ENCODE results near the gene CIPC. TPM values are rescaled to one million over a fixed set of nuclear protein-coding genes. Genes with fewer than 3 reads are reported as not detected.

The CIPC gene
- polyA plus RNA-seq, 1 experiment = 9.9 TPM

GRCh38 chr14:77145975-77146740, 48.1 kb downstream of the CIPC start:
- CTCF ChIA-PET = no interaction called here
- Histone ChIP-seq H3K9me3 (ENCODE audit: control insufficient read depth, insufficient read depth, low read length) (no peaks in the 10 kb centered on the region; the same call in 1 of the 2 replicates), H3K27ac (ENCODE audit: low read depth, low read length) (no peak overlapping the region), H3K27me3 (ENCODE audit: control insufficient read depth, insufficient read depth, low read length) (peaks cover 57% of the 10 kb centered on the region), H3K4me3 (ENCODE audit: low read depth, low read length) (no peak overlapping the region)
- TF ChIP-seq, protein P1, sequence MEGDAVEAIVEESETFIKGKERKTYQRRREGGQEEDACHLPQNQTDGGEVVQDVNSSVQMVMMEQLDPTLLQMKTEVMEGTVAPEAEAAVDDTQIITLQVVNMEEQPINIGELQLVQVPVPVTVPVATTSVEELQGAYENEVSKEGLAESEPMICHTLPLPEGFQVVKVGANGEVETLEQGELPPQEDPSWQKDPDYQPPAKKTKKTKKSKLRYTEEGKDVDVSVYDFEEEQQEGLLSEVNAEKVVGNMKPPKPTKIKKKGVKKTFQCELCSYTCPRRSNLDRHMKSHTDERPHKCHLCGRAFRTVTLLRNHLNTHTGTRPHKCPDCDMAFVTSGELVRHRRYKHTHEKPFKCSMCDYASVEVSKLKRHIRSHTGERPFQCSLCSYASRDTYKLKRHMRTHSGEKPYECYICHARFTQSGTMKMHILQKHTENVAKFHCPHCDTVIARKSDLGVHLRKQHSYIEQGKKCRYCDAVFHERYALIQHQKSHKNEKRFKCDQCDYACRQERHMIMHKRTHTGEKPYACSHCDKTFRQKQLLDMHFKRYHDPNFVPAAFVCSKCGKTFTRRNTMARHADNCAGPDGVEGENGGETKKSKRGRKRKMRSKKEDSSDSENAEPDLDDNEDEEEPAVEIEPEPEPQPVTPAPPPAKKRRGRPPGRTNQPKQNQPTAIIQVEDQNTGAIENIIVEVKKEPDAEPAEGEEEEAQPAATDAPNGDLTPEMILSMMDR (IDR thresholded peaks at IDR 0.05; ENCODE audit: low read depth, low read length) = no peak
- POLR2A ChIA-PET = no interaction called here
- no peak for DNase-seq (ENCODE audit: low read depth, low spot score)

DNA sequence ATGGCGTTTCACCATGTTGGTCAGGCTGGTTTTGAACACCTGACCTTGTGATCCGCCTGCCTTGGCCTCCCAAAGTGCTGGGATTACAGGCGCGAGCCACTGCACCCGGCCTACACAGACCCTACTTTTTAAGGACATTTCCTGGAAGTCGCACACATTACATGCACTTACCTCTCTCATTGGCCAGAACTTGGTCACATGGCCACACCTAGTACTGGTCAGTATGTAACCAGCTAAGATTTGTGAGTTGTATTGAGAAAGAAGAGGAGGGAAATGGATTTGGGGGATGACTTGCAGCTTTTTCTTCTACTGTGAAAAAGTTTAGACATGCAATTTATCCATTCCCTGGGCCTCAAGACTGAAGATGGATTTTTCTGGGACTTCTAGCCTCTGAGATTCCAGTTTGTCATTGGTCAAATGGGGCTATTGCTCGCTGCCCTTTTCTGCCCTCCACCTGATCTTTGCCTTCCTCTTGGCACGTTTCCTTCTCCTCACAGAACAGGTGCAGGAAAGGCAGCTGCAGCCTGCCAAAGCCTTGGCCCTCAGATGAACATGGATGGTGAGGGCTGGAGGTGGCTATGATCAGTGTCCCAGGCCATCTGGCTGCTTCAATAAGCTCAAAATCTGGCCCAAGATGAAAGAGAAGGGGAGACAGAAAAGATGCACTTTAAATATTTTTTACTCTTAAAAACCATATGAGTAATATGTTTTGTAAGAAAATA, 50.6 kb downstream of the CIPC start:
- TF ChIP-seq, protein P1 (IDR thresholded peaks at IDR 0.05; ENCODE audit: low read depth, low read length) = no peak
- POLR2A ChIA-PET = no interaction called here
- CTCF ChIA-PET = interaction anchor here (0.5 to 6.0 kb wide), 5 partner anchors 166 to 343 kb away, joined by 3 to 73 read pairs (median 5); no protein-coding TSS in a partner anchor

GRCh38 chr14:77151245-77151644, 53.2 kb downstream of the CIPC start:
- ChIA-PET POLR2A (interaction anchor here (0.6 kb wide), 1 partner anchor 430 kb away, joined by 3 read pairs; no protein-coding TSS in a partner anchor), CTCF (interaction anchor here (0.6 to 6.0 kb wide), 15 partner anchors 7 to 447 kb away, joined by 3 to 73 read pairs (median 3); partner anchors contain the start of genes GSTZ1 and POMT2)
- no peak overlapping the region for H3K4me3 ChIP-seq (ENCODE audit: low read depth, low read length)
- TF ChIP-seq, protein P1 (IDR thresholded peaks at IDR 0.05; ENCODE audit: low read depth, low read length) = peak; percentile 63
- H3K27ac ChIP-seq (ENCODE audit: low read depth, low read length) = no peak overlapping the region
- no peak for DNase-seq (ENCODE audit: low read depth, low spot score)
- peaks cover 2% of the 10 kb centered on the region; the same call in 1 of the 2 replicates for H3K9me3 ChIP-seq (ENCODE audit: control insufficient read depth, insufficient read depth, low read length)
- peaks cover 27% of the 10 kb centered on the region for H3K27me3 ChIP-seq (ENCODE audit: control insufficient read depth, insufficient read depth, low read length)

More for the DNA sequence above, 50.6 kb downstream of the CIPC start:
- no peak overlapping the region for H3K4me3 ChIP-seq (ENCODE audit: low read depth, low read length)
- peaks cover 1% of the 10 kb centered on the region; the same call in 1 of the 2 replicates for H3K9me3 ChIP-seq (ENCODE audit: control insufficient read depth, insufficient read depth, low read length)
- H3K27ac ChIP-seq (ENCODE audit: low read depth, low read length) = no peak overlapping the region
- no peak for DNase-seq (ENCODE audit: low read depth, low spot score)
- H3K27me3 ChIP-seq (ENCODE audit: control insufficient read depth, insufficient read depth, low read length) = peaks cover 36% of the 10 kb centered on the region

- POLR2A ChIA-PET = interaction anchor here (0.6 kb wide), 1 partner anchor 429 kb away, joined by 3 read pairs; no protein-coding TSS in a partner anchor
- no peak for DNase-seq (ENCODE audit: low read depth, low spot score)
- Histone ChIP-seq H3K4me3 (ENCODE audit: low read depth, low read length) (no peak overlapping the region), H3K27ac (ENCODE audit: low read depth, low read length) (no peak overlapping the region), H3K9me3 (ENCODE audit: control insufficient read depth, insufficient read depth, low read length) (peaks cover 2% of the 10 kb centered on the region; the same call in 1 of the 2 replicates), H3K27me3 (ENCODE audit: control insufficient read depth, insufficient read depth, low read length) (peaks cover 20% of the 10 kb centered on the region)
- TF ChIP-seq, protein P1 (IDR thresholded peaks at IDR 0.05; ENCODE audit: low read depth, low read length) = peak; percentile 27; the same call in 1 of the 2 replicates
- CTCF ChIA-PET = interaction anchor here (0.6 to 6.0 kb wide), 13 partner anchors 8 to 447 kb away, joined by 3 to 73 read pairs (median 4); partner anchors contain the start of genes GSTZ1 and POMT2
These were observed 54.0 kb downstream of the CIPC start for GRCh38 chr14:77151918-77152588.
